Brain pericyte (primary cell): ENCODE measurements around the gene FANCL.
"Not testable (repeated sequence)": the region's sequence is repeated elsewhere in the genome, so short reads cannot be mapped to it uniquely, and the experiment has no call there.

ENCODE experiments used
- DNase-seq: peaks from one replicate; pipeline ENCODE4 v3.0.0-alpha.2; 2012; ENCODE audit warnings: low read depth, low spot score

FANCL gene

GRCh38 chr2:58206785-58207184 lies 34.3 kb downstream of the FANCL start:
- no peak for DNase-seq

- DNase-seq = no peak
These were observed 36.7 kb downstream of the FANCL start for GRCh38 chr2:58204195-58204959.

GRCh38 chr2:58203018-58203417 lies 38.1 kb downstream of the FANCL start:
- DNase-seq = no peak

DNA sequence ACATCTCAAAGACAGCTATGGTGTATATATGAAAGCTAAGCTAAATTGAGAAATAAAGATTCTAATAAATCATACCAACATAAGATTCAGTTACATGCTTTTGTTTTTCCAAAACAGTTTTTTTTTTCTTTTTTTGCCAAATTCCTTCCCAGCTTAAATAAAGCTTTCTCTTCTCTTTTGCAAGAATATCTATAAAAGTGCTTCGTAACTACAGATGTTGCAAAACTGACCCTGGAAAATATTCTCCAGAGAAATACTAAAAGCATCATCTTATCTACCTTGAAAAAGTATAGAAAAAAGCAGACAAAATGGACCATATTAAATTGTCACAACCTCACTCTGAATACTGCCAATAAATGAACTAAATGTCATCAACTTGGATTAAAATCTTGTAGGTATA lies 38.7 kb downstream of the FANCL start:
- DNase-seq = no peak

DNA sequence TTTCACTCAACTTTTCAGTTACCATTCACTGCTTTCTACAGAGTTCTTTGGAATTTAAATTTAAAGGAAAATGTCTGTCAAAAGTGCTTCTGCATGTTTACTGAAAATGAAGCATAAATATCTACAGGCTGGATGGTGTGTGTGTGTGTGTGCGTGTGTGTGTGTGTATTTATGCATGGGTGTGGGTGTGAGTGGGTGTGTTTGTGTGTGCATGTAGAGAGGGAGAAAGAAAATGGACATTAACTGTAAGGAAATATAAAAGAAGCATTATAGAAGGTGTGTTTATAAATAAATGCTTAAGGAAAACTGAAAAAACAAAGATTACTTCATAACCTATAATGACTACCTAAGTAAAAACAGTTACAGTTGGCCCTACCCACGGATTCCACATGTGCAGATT lies 43.2 kb downstream of the FANCL start:
- DNase-seq = no peak

DNA sequence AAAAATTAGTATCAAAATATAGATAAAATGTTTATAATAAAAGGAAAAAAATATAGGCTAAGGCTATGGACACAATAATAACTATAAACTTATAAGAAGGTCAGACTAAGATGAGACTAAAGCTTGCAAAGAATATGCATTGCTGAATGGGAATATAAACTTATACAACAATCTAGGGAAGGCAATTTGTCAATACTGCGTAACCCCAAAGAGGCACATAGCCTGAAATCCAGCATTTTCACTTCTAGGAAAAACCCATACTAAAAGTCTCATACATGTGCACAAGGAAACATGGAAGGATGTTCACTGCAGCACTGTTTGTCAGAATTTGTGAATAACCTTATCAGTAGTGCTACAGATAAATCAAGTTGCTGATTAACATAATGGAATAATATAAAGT lies 45.5 kb downstream of the FANCL start:
- DNase-seq = no peak

- no peak for DNase-seq
These were observed 46.7 kb downstream of the FANCL start for GRCh38 chr2:58194458-58194857.

- not testable (repeated sequence) for DNase-seq
These were observed 54.1 kb downstream of the FANCL start for GRCh38 chr2:58187022-58187421.

DNA sequence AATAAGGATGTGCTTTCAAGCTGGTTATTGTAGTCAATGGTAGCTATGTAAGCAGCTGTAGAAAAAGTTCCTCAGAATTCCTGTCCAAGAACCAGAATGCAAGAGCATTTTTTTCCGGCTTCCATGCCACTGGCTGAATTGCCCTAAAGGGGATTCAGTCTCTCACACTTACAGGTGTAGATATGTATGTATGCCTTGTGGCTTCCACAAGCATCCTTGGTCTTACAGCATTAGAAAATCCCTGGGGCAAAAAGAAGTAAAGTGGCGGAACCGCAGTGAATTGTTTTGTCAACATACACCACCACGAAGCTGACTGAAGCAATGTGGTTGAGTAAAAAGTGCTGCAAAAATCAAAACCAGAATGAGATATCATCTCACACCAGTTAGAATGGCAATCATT lies 54.6 kb downstream of the FANCL start:
- no peak for DNase-seq

DNA sequence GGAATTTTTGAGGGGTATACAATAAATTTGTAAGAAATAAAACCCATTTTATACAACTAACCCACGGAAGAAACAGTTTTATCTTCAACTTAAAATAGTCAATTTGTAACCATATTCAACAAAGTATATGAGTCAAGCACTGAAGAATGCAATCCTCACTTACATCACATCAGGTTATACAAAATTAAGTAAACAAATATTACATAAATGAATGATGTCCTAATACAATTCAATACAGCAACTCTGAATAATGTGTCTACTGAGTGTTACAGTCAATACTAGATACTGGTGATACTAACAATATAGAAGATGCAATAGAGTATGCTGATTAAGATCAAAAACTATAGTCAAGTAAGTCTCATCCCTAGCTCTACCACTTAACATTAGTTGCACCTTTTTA lies 58.6 kb downstream of the FANCL start:
- DNase-seq = no peak

- DNase-seq = no peak
These were observed 60.5 kb downstream of the FANCL start for GRCh38 chr2:58180635-58181034.

DNA sequence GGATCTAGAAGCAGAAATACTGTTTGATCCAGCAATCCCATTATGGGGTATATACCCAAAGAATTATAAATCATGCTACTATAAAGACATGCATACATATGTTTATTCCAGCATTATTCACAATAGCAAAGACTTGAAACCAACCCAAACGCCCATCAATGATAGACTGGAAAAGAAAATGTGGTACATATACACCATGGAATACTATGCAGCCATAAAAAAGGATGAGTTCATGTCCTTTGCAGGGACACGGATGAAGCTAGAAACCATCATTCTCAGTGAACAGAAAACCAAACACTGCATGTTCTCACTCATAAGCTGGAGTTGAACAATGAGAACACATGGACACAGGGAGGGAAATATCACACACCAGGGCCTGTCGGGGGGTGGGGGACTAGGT lies 61.0 kb downstream of the FANCL start:
- DNase-seq = not testable (repeated sequence)

GRCh38 chr2:58177187-58177586 lies 63.9 kb downstream of the FANCL start:
- not testable (repeated sequence) for DNase-seq

GRCh38 chr2:58171831-58172230 lies 69.3 kb downstream of the FANCL start:
- not testable (repeated sequence) for DNase-seq

GRCh38 chr2:58170334-58170933 lies 70.7 kb downstream of the FANCL start:
- not testable (repeated sequence) for DNase-seq

- not testable (repeated sequence) for DNase-seq
These were observed 71.3 kb downstream of the FANCL start for GRCh38 chr2:58169845-58170244.

DNA sequence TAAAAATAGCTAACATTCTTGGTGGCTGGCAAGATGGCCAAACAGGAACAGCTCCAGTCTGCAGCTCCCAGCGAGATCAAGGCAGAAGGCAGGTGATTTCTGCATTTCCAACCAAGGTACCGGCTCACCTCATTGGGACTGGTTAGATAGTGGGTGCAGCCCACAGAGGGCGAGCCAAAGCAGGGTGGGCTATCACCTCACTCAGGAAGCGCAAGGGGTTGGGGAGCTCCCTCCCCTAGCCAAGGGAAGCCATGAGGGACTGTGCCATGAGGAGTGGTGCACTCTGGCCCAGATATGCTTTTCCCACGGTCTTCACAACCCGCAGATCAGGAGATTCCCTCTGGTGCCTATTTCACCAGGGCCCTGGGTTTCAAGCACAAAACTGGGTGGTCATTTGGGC lies 73.0 kb downstream of the FANCL start:
- not testable (repeated sequence) for DNase-seq

GRCh38 chr2:58163913-58164312 lies 77.2 kb downstream of the FANCL start:
- DNase-seq = no peak

DNA sequence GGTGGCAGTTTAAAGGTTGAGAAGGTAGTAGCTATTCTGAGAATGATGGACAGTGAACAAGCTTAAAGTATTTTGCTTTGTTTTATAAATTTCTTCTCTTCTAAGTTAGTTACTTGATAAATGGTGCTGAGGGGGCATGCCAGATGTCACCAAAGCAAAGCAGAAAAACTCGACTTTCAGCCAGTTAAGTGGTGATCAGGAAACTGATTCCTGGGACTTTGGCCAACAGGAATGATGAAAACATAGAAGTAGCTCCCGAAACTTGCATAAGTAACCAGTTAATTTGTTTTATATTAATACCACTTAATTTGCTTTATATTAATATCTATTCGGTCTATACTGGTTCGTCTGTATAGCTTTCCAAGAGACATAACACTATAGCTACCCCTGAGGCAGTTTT lies 82.6 kb downstream of the FANCL start:
- DNase-seq = no peak

DNA sequence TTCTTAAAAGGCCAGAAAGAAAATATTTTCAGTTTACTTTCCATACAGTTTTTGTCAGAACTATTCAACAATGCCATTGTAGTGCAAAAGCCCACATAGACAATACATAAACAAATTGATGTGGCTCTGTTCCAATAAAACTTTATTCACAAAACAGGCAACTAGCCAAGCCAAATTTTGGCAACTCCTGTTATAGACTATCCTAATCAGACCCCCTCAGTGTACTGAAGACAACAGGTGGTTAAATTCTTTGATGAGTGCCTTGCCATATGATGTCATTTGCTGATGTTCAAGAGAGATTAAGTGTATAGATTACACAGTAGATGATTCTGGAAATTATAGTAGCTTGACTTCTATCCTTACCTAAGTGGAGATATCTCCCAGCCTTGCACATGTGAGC lies 83.4 kb downstream of the FANCL start:
- DNase-seq = no peak

DNA sequence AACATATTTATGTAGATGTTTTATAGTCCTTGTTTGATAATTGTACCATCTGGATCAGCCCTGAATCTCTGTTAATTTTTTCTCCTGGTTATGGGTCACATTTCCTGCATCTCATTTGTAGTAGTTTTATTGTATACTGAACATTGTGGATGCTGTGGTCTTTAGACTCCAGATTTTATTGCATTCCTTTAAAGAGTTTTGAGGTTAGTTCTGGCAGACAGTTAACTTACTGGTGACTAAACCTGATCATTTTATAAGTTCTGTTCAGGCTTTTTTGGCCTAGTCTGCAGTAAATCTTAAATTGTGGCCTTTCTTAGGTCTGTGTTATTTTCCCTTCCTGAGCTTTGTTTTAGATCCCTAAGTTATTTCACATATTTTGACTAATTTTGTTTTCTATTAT lies 84.3 kb downstream of the FANCL start:
- no peak for DNase-seq

DNA sequence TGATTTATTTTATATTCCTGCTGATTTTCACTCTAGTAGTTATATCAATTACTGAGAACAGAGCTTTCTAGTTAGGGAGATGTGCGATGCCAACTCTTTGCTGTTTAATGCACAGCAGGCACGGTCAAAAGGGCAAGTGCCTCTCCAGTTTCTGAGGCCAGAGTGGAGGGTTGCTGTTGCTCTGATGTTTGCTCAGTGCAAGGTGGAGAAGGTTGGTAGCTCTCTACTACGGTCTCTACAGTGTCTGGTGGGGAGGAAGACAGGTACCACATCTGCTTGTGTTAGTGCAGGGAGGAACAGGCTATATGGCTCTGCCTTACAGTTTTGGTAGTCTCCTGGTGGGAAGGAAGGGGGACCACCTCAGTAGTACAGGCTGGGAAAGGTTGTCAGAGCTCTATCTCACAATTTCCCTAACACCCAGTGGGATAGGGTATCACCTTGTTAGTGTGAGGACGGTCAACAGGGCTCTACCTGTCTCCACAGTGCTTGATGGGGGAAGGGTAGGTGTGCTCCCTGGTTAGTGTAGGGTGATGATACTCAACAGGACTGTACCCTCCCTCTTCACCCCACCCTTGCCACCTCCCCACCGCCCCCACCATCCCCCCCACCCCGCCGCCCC lies 85.9 kb downstream of the FANCL start:
- no peak for DNase-seq

GRCh38 chr2:58146707-58147106 lies 94.4 kb downstream of the FANCL start:
- no peak for DNase-seq
